GM12878 (cell line): ENCODE measurements around the gene OR1C1. TPM values are rescaled to one million over a fixed set of nuclear protein-coding genes. Genes with fewer than 3 reads are reported as not detected.

Experiments used
- ATAC-seq: fragments of 200-7000 bp; cut with Tn5 transposase; 3 replicates; pipeline ENCODE4 v1.9.1; 2020; ENCODE audit warnings: mild to moderate bottlenecking, moderate library complexity
- BruUV-seq: library from RNA; stranded (reverse); fragments of 400-500 nt; replicated peaks from 2 replicates; lab custom pipeline; 2021; lab: Mats Ljungman, UMichigan
- CTCF ChIA-PET: fragments of 300-600 bp; sonication (Branson Sonifier 250); formaldehyde crosslinking; extraction: SDS; loops from one replicate; lab custom pipeline; 2021; ENCODE audit warnings: inconsistent platforms; lab: Yijun Ruan, JAX
- POLR2A ChIA-PET: fragments of 350-600 bp; formaldehyde crosslinking; extraction: SDS; loops from one replicate; lab custom pipeline; 2021; ENCODE audit warnings: inconsistent platforms; lab: Charles Lee
- RAD21 ChIA-PET: fragments of 300-600 bp; sonication (Branson Sonifier 250); formaldehyde crosslinking; loops from one replicate; lab custom pipeline; 2023; ENCODE audit warnings: antibody characterized with exemption; ENCODE audit not compliant: unreplicated experiment; lab: Charles Lee
- SMC1A ChIA-PET: fragments of 300-600 bp; sonication (Branson Sonifier 250); formaldehyde crosslinking; loops from one replicate; lab custom pipeline; 2023; ENCODE audit not compliant: unreplicated experiment, uncharacterized antibody; lab: Charles Lee
- DNase-seq: peaks from one replicate; pipeline ENCODE4 v3.0.0-alpha.2; 2011; ENCODE audit warnings: low read depth, low spot score
- FAIRE-seq: peaks from 3 replicates; lab custom pipeline; 2011; peaks lifted over from hg19 to GRCh38; lab: Jason Lieb, UNC
- H2AFZ ChIP-seq: 2 replicates; pipeline ENCODE4 v1.6.0; 2011; ENCODE audit warnings: low read depth, low read length, control low read depth; ENCODE audit not compliant: control insufficient read depth
- H3K27ac ChIP-seq: 2 replicates; pipeline ENCODE4 v1.5.1; 2011; ENCODE audit warnings: control low read depth; ENCODE audit not compliant: control insufficient read depth, insufficient read depth
- H3K27me3 ChIP-seq, 2 experiments: replicated peaks in 1 of 2; 2 replicates each; pipeline versions ENCODE4 v1.6.0 to v1.6.1; 2011; ENCODE audit warnings: low read length in 1 of 2; ENCODE audit not compliant: control insufficient read depth in 2 of 2, insufficient read depth in 2 of 2
- H3K36me3 ChIP-seq, 2 experiments: 2 replicates each; pipeline ENCODE4 v1.5.1; 2011; ENCODE audit warnings: low read length in 1 of 2; ENCODE audit not compliant: control insufficient read depth in 2 of 2, insufficient read depth in 2 of 2
- H3K4me1 ChIP-seq: 2 replicates; pipeline ENCODE4 v1.6.1; 2011; ENCODE audit warnings: mild to moderate bottlenecking, low read length, moderate library complexity, mixed read lengths; ENCODE audit not compliant: control insufficient read depth, insufficient read depth
- H3K4me2 ChIP-seq: 2 replicates; pipeline ENCODE4 v1.6.0; 2011; ENCODE audit warnings: control low read depth; ENCODE audit not compliant: control insufficient read depth, insufficient read depth
- H3K4me3 ChIP-seq: fragments of 200-600 bp; sonication (generic); 2 replicates; pipeline ENCODE4 v1.5.1; 2016
- H3K79me2 ChIP-seq: 2 replicates; pipeline ENCODE4 v1.6.0; 2011; ENCODE audit warnings: low read length; ENCODE audit not compliant: control insufficient read depth, insufficient read depth
- H3K9ac ChIP-seq: 2 replicates; pipeline ENCODE4 v1.8.0; 2011; ENCODE audit warnings: low read length, control low read depth, mixed read lengths; ENCODE audit not compliant: control insufficient read depth, insufficient read depth
- H3K9me3 ChIP-seq: replicated peaks from 3 replicates; pipeline ENCODE4 v1.5.1; 2011; ENCODE audit warnings: mild to moderate bottlenecking, low read length; ENCODE audit not compliant: control insufficient read depth, insufficient read depth
- H4K20me1 ChIP-seq: 2 replicates; pipeline ENCODE4 v1.6.0; 2011; ENCODE audit not compliant: control insufficient read depth, insufficient read depth
- NFXL1 ChIP-seq: fragments of 450-650 bp; IDR thresholded peaks from 2 replicates; pipeline ENCODE4 v1.6.1; 2017; ENCODE audit warnings: antibody characterized with exemption, mild to moderate bottlenecking, borderline replicate concordance
- TAF1 ChIP-seq: IDR thresholded peaks from 2 replicates; pipeline ENCODE4 v1.6.1; 2011; ENCODE audit warnings: mild to moderate bottlenecking, low read depth, low read length, borderline replicate concordance
- WGBS: methylation state at CpG from one replicate; pipeline ENCODE4 v1.1.6; 2016; ENCODE audit warnings: low lambda C conversion rate; ENCODE audit not compliant: insufficient replicate concordance, insufficient coverage; ENCODE audit errors: missing lambda C conversion rate; 5-methylcytosine and 5-hydroxymethylcytosine counted together
- in situ Hi-C: fragments of 300-500 bp; cut with MboI; formaldehyde crosslinking; loops from 9 replicates; pipeline ENCODE4 v1.14.3; 2018; ENCODE audit warnings: mixed read lengths
- intact Hi-C: fragments of 100-400 bp; cut with micrococcal nuclease; formaldehyde crosslinking; loops from one replicate; pipeline ENCODE4 v1.14.2; 2022; ENCODE audit not compliant: unreplicated experiment
- polyA plus RNA-seq, 11 experiments: library from polyadenylated mRNA; depleted of rRNA in 4 of 11; unstranded in 6 of 11; stranded (reverse) in 5 of 11; fragments of >200 nt; fragmentation: Nextera tagmentation in 4 of 11; fragmentation: Illumina TruSeq in 1 of 11; extraction: Ambion mirVana in 4 of 11; extraction: Trizol in 1 of 11; gene quantifications; 1 replicate in 1 of 11; 2 replicates in 10 of 11; pipeline versions ENCODE4 v1.2.1 to v1.2.3, GENCODE V29; 2011 to 2016; ENCODE audit warnings: inconsistent platforms in 2 of 11, missing spikeins in 2 of 11, low read depth in 1 of 11
- total RNA-seq, 4 experiments: library from RNA; depleted of rRNA in 3 of 4; stranded (reverse); fragments of >200 nt in 3 of 4; fragmentation: Illumina TruSeq in 1 of 4; extraction: Trizol in 1 of 4; gene quantifications; 2 replicates each; pipeline versions ENCODE4 v1.2.1 to v1.2.3, GENCODE V29; 2013 to 2021
- TF ChIP-seq, protein P1 (sequence below): fragments of 450-650 bp; IDR thresholded peaks from 2 replicates; pipeline ENCODE4 v1.6.1; 2017; ENCODE audit warnings: mild to moderate bottlenecking, low read depth, inconsistent platforms; ENCODE audit not compliant: poor library complexity, severe bottlenecking
- TF ChIP-seq, protein P2 (sequence below): IDR thresholded peaks from 2 replicates; pipeline ENCODE4 v1.6.1; 2012; ENCODE audit warnings: low read depth, low read length, improper control_type of control experiment
- TF ChIP-seq, protein P3 (sequence below): IDR thresholded peaks from 2 replicates; pipeline ENCODE4 v1.6.1; 2011; ENCODE audit warnings: low read depth, low read length, improper control_type of control experiment, borderline replicate concordance

Gene OR1C1
- total and polyA plus RNA-seq, 10 of the 15 experiments (the other 5 are each of a cell fraction or from before 2014, with no cell fraction given) = not detected

DNA sequence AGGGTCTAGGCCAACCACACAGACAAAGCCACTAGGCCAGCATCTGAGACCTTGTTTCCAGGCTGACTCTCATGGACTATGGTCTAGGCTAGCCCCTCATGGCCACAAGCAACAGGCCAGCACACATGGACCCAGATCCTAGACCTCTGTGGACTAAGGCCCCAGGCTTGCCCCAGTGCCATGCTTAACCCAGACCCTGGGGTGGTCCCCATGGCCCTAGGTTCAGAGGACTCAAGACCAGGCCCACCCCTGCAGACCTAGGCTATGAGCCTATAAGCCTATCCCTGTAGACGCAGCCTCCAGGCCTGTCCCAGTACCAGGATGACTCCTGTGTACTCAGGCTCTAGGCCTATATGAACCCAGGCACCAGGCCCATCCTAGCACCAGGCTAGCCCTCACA is 10.5 kb downstream of the OR1C1 start:
- no peak overlapping the region for H3K9ac ChIP-seq
- H3K4me1 ChIP-seq = no peaks in the 10 kb centered on the region
- H3K79me2 ChIP-seq = no peaks in the 10 kb centered on the region
- in situ Hi-C loops (no loop called here), intact Hi-C loops (no loop called here)
- WGBS = 0% methylated on average over 1 of the region's 1 CpG
- H3K27me3 ChIP-seq = no peaks in the 10 kb centered on the region
- no peaks in the 10 kb centered on the region for H3K36me3 ChIP-seq
- no peaks in the 10 kb centered on the region; the same call in 2 of the 3 replicates for H3K9me3 ChIP-seq
- FAIRE-seq (no peak), ATAC-seq (no peak), DNase-seq (no peak)
- ChIA-PET CTCF (no interaction called here), SMC1A (no interaction called here), POLR2A (no interaction called here), RAD21 (no interaction called here)
- no peak overlapping the region for H3K4me3 ChIP-seq
- BruUV-seq = no TSS peak
- H2AFZ ChIP-seq = no peak overlapping the region
- no peak overlapping the region for H3K27ac ChIP-seq
- no peak overlapping the region for H3K4me2 ChIP-seq
- H4K20me1 ChIP-seq = no peaks in the 10 kb centered on the region
- TF ChIP-seq, protein P1, sequence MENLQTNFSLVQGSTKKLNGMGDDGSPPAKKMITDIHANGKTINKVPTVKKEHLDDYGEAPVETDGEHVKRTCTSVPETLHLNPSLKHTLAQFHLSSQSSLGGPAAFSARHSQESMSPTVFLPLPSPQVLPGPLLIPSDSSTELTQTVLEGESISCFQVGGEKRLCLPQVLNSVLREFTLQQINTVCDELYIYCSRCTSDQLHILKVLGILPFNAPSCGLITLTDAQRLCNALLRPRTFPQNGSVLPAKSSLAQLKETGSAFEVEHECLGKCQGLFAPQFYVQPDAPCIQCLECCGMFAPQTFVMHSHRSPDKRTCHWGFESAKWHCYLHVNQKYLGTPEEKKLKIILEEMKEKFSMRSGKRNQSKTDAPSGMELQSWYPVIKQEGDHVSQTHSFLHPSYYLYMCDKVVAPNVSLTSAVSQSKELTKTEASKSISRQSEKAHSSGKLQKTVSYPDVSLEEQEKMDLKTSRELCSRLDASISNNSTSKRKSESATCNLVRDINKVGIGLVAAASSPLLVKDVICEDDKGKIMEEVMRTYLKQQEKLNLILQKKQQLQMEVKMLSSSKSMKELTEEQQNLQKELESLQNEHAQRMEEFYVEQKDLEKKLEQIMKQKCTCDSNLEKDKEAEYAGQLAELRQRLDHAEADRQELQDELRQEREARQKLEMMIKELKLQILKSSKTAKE = no peak
- TF ChIP-seq NFXL1 = no peak
- TF ChIP-seq TAF1 = no peak
- TF ChIP-seq, protein P2, sequence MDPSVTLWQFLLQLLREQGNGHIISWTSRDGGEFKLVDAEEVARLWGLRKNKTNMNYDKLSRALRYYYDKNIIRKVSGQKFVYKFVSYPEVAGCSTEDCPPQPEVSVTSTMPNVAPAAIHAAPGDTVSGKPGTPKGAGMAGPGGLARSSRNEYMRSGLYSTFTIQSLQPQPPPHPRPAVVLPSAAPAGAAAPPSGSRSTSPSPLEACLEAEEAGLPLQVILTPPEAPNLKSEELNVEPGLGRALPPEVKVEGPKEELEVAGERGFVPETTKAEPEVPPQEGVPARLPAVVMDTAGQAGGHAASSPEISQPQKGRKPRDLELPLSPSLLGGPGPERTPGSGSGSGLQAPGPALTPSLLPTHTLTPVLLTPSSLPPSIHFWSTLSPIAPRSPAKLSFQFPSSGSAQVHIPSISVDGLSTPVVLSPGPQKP = no peak
- TF ChIP-seq, protein P3, sequence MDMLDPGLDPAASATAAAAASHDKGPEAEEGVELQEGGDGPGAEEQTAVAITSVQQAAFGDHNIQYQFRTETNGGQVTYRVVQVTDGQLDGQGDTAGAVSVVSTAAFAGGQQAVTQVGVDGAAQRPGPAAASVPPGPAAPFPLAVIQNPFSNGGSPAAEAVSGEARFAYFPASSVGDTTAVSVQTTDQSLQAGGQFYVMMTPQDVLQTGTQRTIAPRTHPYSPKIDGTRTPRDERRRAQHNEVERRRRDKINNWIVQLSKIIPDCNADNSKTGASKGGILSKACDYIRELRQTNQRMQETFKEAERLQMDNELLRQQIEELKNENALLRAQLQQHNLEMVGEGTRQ = no peak
